NCI-H1105 (cell line): ENCODE measurements around the gene RRM2.
"Not testable (repeated sequence)": the region's sequence is repeated elsewhere in the genome, so short reads cannot be mapped to it uniquely, and the experiment has no call there.

Experiments used
- DNase-seq: peaks from one replicate; lab custom pipeline; 2025; lab: John Stamatoyannopoulos, UW

RRM2 gene

GRCh38 chr2:10132596-10132995 is 10.1 kb downstream of the RRM2 start:
- no peak for DNase-seq

GRCh38 chr2:10132996-10133647 is 10.6 kb downstream of the RRM2 start:
- DNase-seq: no peak

GRCh38 chr2:10135296-10136089 is 13.0 kb downstream of the RRM2 start:
- DNase-seq: no peak

GRCh38 chr2:10136101-10136934 is 13.8 kb downstream of the RRM2 start:
- no peak for DNase-seq

GRCh38 chr2:10137053-10137843 is 14.7 kb downstream of the RRM2 start:
- DNase-seq: no peak

- no peak for DNase-seq
These were observed 17.0 kb downstream of the RRM2 start for GRCh38 chr2:10139536-10139935.

- no peak for DNase-seq
These were observed 18.5 kb downstream of the RRM2 start for GRCh38 chr2:10140841-10141610.

- no peak for DNase-seq
These were observed 19.4 kb downstream of the RRM2 start for GRCh38 chr2:10141736-10142639.

- no peak for DNase-seq
These were observed 20.1 kb downstream of the RRM2 start for GRCh38 chr2:10142640-10142965.

- no peak for DNase-seq
These were observed 22.4 kb downstream of the RRM2 start for GRCh38 chr2:10144771-10145518.

GRCh38 chr2:10145519-10146357 is 23.2 kb downstream of the RRM2 start:
- DNase-seq: no peak

GRCh38 chr2:10146366-10147005 is 23.9 kb downstream of the RRM2 start:
- no peak for DNase-seq

- not testable (repeated sequence) for DNase-seq
These were observed 24.6 kb downstream of the RRM2 start for GRCh38 chr2:10147050-10147660.

- no peak for DNase-seq
These were observed 25.7 kb downstream of the RRM2 start for GRCh38 chr2:10148268-10148667.

- no peak for DNase-seq
These were observed 27.1 kb downstream of the RRM2 start for GRCh38 chr2:10149635-10150034.

GRCh38 chr2:10150436-10150835 is 27.9 kb downstream of the RRM2 start:
- DNase-seq: no peak

GRCh38 chr2:10151462-10151861 is 28.9 kb downstream of the RRM2 start:
- DNase-seq: no peak

- no peak for DNase-seq
These were observed 34.8 kb downstream of the RRM2 start for GRCh38 chr2:10157293-10157692.
